Measurements from ENCODE around the gene DNAAF5.
"Not testable (repeated sequence)": the region's sequence is repeated elsewhere in the genome, so short reads cannot be mapped to it uniquely, and the experiment has no call there.

Gene DNAAF5

GRCh38 chr7:746155-747061, 19.9 kb downstream of the DNAAF5 start:
- no peak for DNase-seq (ENCODE audit: low read depth in 2 of 2)

GRCh38 chr7:747186-747585, 20.7 kb downstream of the DNAAF5 start:
- no peak for DNase-seq (ENCODE audit: low read depth in 2 of 2)

DNA sequence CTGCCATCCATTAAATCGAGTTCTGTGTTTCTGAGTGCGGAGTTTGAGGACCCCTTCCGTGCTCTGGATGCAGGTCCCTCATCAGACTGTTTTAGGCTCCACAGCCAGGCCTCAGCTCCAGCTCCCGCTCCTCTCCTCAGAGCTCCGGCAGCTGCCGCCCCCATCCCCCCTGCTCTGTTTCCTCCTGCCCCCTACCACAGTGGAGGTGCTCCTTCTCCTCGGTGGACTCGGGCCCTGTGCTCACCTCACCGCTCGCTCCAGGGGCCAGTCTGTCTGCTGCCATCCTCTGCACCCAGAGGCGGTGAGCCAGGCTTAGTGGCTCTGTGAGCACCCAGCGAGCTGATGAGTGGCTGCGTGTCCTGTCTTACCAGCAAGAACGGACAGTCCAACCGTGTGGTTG, 21.9 kb downstream of the DNAAF5 start:
- no peak for DNase-seq (ENCODE audit: low read depth in 2 of 2)

- no peak for DNase-seq (ENCODE audit: low read depth in 2 of 2)
Measured at GRCh38 chr7:749140-749551, 22.6 kb downstream of the DNAAF5 start.

DNA sequence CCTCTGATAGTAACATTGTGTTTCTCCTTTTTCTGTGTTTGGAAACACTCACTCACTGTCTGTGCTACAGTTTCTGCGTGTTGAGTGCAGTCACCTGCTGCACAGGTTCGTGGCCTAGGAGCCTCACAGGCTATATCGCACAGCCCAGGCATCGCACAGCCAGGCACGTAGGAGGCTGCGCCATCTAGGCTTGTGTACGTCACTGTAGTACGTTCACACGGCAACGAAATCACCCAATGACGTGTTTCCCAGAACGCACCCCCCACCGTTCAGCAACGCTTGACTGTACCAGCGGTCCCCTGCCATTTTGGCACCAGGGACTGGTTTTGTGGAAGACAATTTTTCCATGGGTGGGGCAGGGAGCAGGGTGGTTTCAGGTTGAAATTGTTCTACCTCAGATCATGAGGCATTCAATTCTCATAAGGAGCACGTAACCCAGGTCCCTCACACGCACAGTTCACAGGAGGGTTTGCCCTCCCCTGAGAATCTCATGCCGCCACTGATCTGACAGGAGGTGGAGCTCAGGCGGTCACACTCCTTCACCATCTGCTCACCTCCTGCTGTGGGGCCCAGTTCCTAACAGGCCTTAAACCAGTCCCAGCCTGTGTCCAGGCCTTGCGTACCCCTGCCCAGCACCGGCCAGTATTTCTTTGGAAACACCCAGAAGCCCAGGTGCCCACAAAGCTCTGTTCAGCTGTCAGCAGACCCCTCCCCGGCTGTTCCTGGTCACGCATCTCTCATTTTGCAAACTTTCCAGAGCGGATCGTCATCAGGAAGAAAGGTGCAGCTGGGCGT, 23.8 kb downstream of the DNAAF5 start:
- no peak for DNase-seq (ENCODE audit: low read depth in 2 of 2)

DNA sequence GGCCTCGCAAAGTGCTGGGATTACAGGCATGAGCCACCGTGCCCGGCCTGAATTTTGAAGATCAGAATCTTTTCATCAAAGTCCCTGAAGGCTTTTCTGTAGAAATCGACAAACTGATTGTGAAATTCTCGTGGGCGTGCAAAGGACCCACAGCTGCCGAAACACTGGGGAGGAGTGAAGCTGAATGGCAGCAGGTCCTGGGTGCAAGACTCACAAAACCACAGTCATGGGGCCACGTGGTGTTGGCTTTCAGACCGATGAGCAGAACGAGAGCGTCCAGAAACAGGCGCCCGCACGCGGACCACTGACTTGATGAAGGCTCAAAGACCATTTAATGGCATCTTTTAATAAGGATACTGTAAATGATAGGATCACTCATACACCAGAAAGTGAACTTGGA, 25.3 kb downstream of the DNAAF5 start:
- no peak for DNase-seq (ENCODE audit: low read depth in 2 of 2)

- not testable (repeated sequence) for DNase-seq (ENCODE audit: low read depth in 2 of 2)
Measured at GRCh38 chr7:752256-752655, 25.8 kb downstream of the DNAAF5 start.

GRCh38 chr7:753190-753589, 26.7 kb downstream of the DNAAF5 start:
- no peak for DNase-seq (ENCODE audit: low read depth in 2 of 2)

DNA sequence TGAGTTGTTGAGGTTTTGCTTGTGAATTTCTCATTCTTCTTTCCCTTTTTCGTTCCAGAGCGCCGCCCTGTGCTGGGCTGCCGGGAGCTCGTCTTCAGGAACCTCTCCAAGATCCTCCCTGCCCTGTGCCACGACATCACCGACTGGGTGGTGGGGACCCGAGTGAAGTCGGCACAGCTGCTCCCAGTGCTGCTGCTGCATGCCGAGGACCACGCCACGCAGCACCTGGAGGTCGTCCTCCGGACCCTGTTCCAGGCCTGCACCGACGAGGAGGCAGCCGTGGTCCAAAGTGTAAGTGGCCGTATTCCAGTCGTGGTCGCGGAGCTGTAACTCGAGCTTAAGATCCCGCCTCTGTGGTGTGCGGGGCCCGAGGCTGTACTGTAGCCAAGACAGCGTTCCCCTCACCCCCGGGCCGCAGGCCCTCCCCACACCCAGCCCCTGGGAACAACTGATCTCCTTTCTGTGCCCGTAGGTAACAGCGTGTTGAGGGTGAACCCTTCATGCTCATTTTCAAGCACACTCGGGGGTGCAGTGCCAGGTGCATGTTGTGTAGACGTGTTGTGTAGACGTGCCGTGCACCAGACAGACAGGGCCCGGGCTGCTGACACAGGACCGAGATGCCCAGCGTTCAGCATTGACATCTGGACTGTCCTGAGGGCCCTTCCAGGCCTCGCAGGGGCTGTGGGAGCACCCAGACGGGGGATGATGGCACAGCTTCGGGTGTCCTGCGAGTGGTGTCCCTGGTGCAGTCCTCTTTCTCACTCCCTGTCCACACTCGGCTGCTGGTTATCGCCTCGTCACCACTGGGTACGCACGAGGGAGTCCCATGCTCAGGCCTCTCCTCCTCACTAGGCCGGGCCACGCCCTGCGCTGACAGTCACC, 28.3 kb downstream of the DNAAF5 start:
- no peak for DNase-seq (ENCODE audit: low read depth in 2 of 2)

GRCh38 chr7:755413-755805, 28.9 kb downstream of the DNAAF5 start:
- DNase-seq (ENCODE audit: low read depth in 2 of 2) = no peak

- DNase-seq (ENCODE audit: low read depth in 2 of 2) = no peak
Measured at GRCh38 chr7:756231-756927, 29.9 kb downstream of the DNAAF5 start.

GRCh38 chr7:756928-757560, 30.5 kb downstream of the DNAAF5 start:
- no peak for DNase-seq (ENCODE audit: low read depth in 2 of 2)

GRCh38 chr7:757741-758163, 31.3 kb downstream of the DNAAF5 start:
- DNase-seq (ENCODE audit: low read depth in 2 of 2) = no peak

DNA sequence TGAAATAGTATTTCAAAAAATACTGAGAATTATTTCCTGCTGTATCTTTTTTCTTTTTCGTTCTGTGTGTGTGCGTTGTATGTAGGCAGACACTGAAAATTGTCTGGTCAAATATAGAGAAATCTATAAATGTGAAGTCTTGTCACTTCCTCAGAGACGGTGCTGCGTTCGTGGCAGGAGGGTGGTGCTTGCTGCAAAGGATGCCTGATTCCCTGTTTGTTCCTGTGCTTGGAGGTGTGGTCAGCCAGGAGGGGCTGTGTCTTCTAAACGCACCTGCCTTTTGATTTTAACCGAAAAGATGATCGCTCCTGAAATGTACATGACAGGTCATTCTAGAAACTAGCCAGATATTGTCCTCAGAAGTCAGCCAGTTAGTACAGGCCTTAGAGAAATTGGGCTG, 33.1 kb downstream of the DNAAF5 start:
- no peak for DNase-seq (ENCODE audit: low read depth in 2 of 2)

GRCh38 chr7:760006-760405, 33.5 kb downstream of the DNAAF5 start:
- DNase-seq (ENCODE audit: low read depth in 2 of 2) = no peak

GRCh38 chr7:761101-761500, 34.6 kb downstream of the DNAAF5 start:
- DNase-seq (ENCODE audit: low read depth in 2 of 2) = no peak

- no peak for DNase-seq (ENCODE audit: low read depth in 2 of 2)
Measured at GRCh38 chr7:761631-762030, 35.1 kb downstream of the DNAAF5 start.

- no peak for DNase-seq (ENCODE audit: low read depth in 2 of 2)
Measured at GRCh38 chr7:762885-763284, 36.4 kb downstream of the DNAAF5 start.

DNA sequence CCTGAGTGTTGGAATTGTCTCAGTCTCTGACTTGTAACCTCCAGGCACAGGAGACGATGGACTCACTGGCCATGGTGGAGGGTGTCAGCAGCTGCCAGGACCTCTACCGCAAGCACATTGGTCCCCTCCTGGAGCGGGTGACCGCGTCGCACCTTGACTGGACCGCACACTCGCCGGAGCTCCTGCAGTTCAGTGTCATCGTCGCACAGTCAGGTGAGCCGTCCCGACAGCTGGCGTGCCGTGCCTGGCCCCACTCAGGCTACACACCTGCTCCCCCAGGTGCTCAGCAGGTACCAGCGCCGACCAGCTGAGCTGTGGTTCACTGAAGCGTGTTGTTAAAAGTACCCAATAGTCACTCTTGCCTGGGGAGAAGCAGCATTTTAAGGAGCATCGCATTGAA, 37.3 kb downstream of the DNAAF5 start:
- no peak for DNase-seq (ENCODE audit: low read depth in 2 of 2)

DNA sequence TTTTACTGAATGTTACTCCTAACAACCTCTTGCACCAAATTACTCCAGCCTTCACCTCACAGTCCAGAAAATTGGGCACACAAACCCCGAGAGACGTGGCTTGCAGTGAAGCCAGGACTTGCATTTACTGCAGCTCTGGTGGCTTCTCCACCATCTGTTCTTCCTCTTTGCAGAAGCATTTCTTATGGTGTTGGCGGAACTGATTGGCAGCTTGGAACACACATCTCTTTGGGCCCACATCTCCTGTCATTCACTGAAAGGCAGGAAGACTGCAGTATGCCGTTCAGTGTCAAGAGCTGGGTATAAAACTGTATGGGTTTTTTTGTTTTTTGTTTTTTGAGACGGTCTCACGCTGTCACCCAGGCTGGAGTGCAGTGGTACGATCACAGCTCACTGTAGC, 38.9 kb downstream of the DNAAF5 start:
- no peak for DNase-seq (ENCODE audit: low read depth in 2 of 2)

DNA sequence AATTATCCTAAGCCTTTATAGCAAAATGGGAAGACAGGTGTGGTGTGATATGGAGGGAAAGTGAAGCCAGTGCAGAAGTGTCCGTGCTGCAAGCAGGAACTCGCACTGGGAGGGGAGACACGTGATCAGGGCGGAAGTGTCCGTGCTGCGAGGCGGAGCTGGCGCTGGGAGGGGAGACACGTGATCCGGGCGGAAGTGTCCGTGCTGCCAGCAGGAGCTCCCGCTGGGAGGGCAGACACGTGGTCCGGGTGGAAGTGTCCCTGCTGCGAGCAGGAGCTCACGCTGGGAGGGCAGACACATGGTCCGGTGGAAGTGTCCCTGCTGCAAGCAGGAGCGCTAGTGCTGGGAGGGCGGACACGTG, 41.1 kb downstream of the DNAAF5 start:
- DNase-seq (ENCODE audit: low read depth in 2 of 2) = no peak

Measured in stimulated activated CD8-positive, alpha-beta memory T cell treated with anti-CD3 and anti-CD28 coated beads, Interleukin-7, amount 100 ng/mL, for 4 hours (primary cell).